PC-9 (cell line): Measurements from ENCODE around the gene OXA1L. TPM values are rescaled to one million over a fixed set of nuclear protein-coding genes. Genes with fewer than 3 reads are reported as not detected.

ENCODE experiments used
- BruUV-seq: library from RNA; stranded (reverse); fragments of 400-500 nt; replicated peaks from 2 replicates; lab custom pipeline; 2021; lab: Mats Ljungman, UMichigan
- CTCF ChIA-PET: fragments of 300-600 bp; sonication (Branson Sonifier 250); formaldehyde crosslinking; loops from one replicate; lab custom pipeline; 2022; ENCODE audit warnings: antibody characterized with exemption; lab: Charles Lee
- POLR2A ChIA-PET: fragments of 300-600 bp; sonication (Branson Sonifier 250); formaldehyde crosslinking; loops from one replicate; lab custom pipeline; 2022; ENCODE audit warnings: antibody characterized with exemption; ENCODE audit not compliant: unreplicated experiment; lab: Charles Lee
- DNase-seq, 2 experiments: peaks; one replicate each; pipeline versions ENCODE4 v3.0.0 to v3.0.0-alpha.2; 2015 to 2022; ENCODE audit warnings: mixed read lengths in 1 of 2
- H2AFZ ChIP-seq: fragments of 200-600 bp; sonication (generic); 2 replicates; pipeline ENCODE4 v1.8.1; 2017; ENCODE audit warnings: antibody characterized with exemption
- H3F3A ChIP-seq: fragments of 200-600 bp; sonication (generic); 2 replicates; pipeline ENCODE4 v1.8.1; 2017; ENCODE audit warnings: antibody characterized with exemption, mild to moderate bottlenecking, low read depth; ENCODE audit not compliant: insufficient read depth
- H3K27ac ChIP-seq: fragments of 200-600 bp; sonication (generic); 2 replicates; pipeline ENCODE4 v1.6.1; 2016; ENCODE audit warnings: mixed run types
- H3K27me3 ChIP-seq: fragments of 200-600 bp; sonication (generic); 2 replicates; pipeline ENCODE4 v1.6.1; 2016; ENCODE audit warnings: low read depth, mixed run types; ENCODE audit not compliant: insufficient read depth
- H3K36me3 ChIP-seq: fragments of 200-600 bp; sonication (generic); 2 replicates; pipeline ENCODE4 v1.6.1; 2016; ENCODE audit warnings: low read depth, mixed run types
- H3K4me1 ChIP-seq: fragments of 200-600 bp; sonication (generic); replicated peaks from 2 replicates; pipeline ENCODE4 v1.6.1; 2016; ENCODE audit warnings: mixed run types; ENCODE audit not compliant: insufficient read depth
- H3K4me2 ChIP-seq: fragments of 200-600 bp; sonication (generic); 2 replicates; pipeline ENCODE4 v1.6.1; 2017; ENCODE audit warnings: mixed run types
- H3K4me3 ChIP-seq: fragments of 200-600 bp; sonication (generic); 2 replicates; pipeline ENCODE4 v1.6.1; 2016; ENCODE audit warnings: mixed run types
- H3K79me2 ChIP-seq: fragments of 200-600 bp; sonication (generic); 2 replicates; pipeline ENCODE4 v1.6.1; 2017; ENCODE audit warnings: low read depth, mixed run types
- H3K9me2 ChIP-seq: fragments of 200-600 bp; sonication (generic); 2 replicates; pipeline ENCODE4 v1.8.1; 2017; ENCODE audit warnings: mild to moderate bottlenecking; ENCODE audit not compliant: insufficient read depth
- H3K9me3 ChIP-seq: fragments of 200-600 bp; sonication (generic); 2 replicates; pipeline ENCODE4 v1.8.1; 2016; ENCODE audit warnings: low read depth; ENCODE audit not compliant: insufficient read depth
- H4K20me1 ChIP-seq: fragments of 200-600 bp; sonication (generic); 2 replicates; pipeline ENCODE4 v1.8.1; 2017; ENCODE audit not compliant: insufficient read depth
- EZH2 ChIP-seq: fragments of 200-600 bp; sonication (generic); IDR thresholded peaks from 2 replicates; pipeline ENCODE4 v1.8.0; 2017; ENCODE audit warnings: antibody characterized with exemption, low read depth
- intact Hi-C: fragments of 100-400 bp; cut with micrococcal nuclease; formaldehyde crosslinking; loops from one replicate; pipeline ENCODE4 v1.10.0; 2022; ENCODE audit not compliant: unreplicated experiment
- total RNA-seq: library from RNA; stranded (reverse); gene quantifications from 2 replicates; pipeline ENCODE4 v1.2.3, GENCODE V29; 2021
- TF ChIP-seq, protein P1 (sequence below): fragments of 200-600 bp; sonication (generic); conservative IDR thresholded peaks from 2 replicates; pipeline ENCODE4 v1.6.1; 2017; ENCODE audit warnings: mixed run types, antibody characterized with exemption, mild to moderate bottlenecking, moderate library complexity

The OXA1L gene
- total RNA-seq, 1 experiment from 2014 or later: 70.9 TPM

DNA sequence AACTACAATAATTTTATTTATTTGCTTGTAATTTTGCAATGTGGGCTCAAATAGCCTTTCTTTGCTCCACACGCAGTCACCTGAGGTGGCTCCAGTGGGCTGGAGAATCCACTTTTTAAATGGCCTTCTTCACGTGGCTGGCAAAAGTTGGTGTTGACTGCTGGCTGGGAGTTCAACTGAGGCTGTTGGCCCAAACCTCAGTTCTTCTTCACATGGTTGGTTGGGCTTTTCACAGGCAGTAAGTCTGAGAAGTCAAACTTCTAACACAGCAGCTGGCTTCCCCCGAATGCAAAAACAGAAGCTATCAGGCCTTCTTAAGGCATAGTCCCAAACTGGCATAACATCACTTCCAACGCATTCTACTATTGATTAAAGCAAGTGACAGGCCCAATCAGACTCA is 2.1 kb upstream of the OXA1L start:
- H3K36me3 ChIP-seq: no peaks in the 10 kb centered on the region; the same call in 1 of the 2 replicates
- ChIA-PET POLR2A (no interaction called here), CTCF (no interaction called here)
- peaks cover 7% of the 10 kb centered on the region for H3K4me1 ChIP-seq
- H3K4me3 ChIP-seq: no peak overlapping the region
- H3K27ac ChIP-seq: no peak overlapping the region
- intact Hi-C loops: no loop called here
- H4K20me1 ChIP-seq: no peaks in the 10 kb centered on the region
- TF ChIP-seq EZH2: no peak
- TF ChIP-seq, protein P1, sequence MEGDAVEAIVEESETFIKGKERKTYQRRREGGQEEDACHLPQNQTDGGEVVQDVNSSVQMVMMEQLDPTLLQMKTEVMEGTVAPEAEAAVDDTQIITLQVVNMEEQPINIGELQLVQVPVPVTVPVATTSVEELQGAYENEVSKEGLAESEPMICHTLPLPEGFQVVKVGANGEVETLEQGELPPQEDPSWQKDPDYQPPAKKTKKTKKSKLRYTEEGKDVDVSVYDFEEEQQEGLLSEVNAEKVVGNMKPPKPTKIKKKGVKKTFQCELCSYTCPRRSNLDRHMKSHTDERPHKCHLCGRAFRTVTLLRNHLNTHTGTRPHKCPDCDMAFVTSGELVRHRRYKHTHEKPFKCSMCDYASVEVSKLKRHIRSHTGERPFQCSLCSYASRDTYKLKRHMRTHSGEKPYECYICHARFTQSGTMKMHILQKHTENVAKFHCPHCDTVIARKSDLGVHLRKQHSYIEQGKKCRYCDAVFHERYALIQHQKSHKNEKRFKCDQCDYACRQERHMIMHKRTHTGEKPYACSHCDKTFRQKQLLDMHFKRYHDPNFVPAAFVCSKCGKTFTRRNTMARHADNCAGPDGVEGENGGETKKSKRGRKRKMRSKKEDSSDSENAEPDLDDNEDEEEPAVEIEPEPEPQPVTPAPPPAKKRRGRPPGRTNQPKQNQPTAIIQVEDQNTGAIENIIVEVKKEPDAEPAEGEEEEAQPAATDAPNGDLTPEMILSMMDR: no peak
- H3K79me2 ChIP-seq: peaks cover 35% of the 10 kb centered on the region
- H3K4me2 ChIP-seq: peak overlapping the region; percentile 99; the same call in 1 of the 2 replicates
- no TSS peak for BruUV-seq
- H3F3A ChIP-seq: no peaks in the 10 kb centered on the region
- no peaks in the 10 kb centered on the region for H3K9me2 ChIP-seq
- no peaks in the 10 kb centered on the region for H3K9me3 ChIP-seq
- H2AFZ ChIP-seq: no peak overlapping the region
- no peaks in the 10 kb centered on the region for H3K27me3 ChIP-seq
- no peak for DNase-seq

DNA sequence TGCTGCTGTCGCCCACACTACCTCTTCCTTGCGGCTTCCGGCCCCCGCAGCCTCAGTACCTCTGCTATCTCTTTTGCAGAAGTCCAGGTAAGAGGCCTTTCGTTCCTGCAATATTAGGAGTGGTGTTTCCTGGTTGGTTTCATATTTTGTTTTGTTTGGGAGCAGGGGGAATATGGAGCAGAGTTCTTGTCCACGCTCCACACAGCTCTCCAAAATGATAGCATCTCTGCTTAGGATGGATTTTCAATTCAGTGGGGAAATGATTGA is 768 bp downstream of the OXA1L start:
- TSS peak; percentile 43 for BruUV-seq
- Histone ChIP-seq H4K20me1 (no peaks in the 10 kb centered on the region), H3K4me3 (peak overlapping the region; percentile 96), H3K36me3 (peaks cover 4% of the 10 kb centered on the region; the same call in 1 of the 2 replicates), H3K27ac (no peak overlapping the region), H3F3A (no peaks in the 10 kb centered on the region), H3K4me1 (peaks cover 7% of the 10 kb centered on the region), H3K4me2 (peak overlapping the region; percentile 99), H2AFZ (peak overlapping the region; percentile 93), H3K79me2 (peaks cover 35% of the 10 kb centered on the region), H3K27me3 (no peaks in the 10 kb centered on the region), H3K9me2 (no peaks in the 10 kb centered on the region), H3K9me3 (no peaks in the 10 kb centered on the region)
- TF ChIP-seq, protein P1: no peak
- no peak for TF ChIP-seq EZH2
- ChIA-PET CTCF (no interaction called here), POLR2A (interaction anchor here (0.7 kb wide), 1 partner anchor 114 kb away, joined by 5 read pairs; no protein-coding TSS in a partner anchor)
- no peak for DNase-seq
- intact Hi-C loops: loop anchor here (5.0 kb wide), 1 partner anchor 115 kb away; no protein-coding TSS in a partner anchor

DNA sequence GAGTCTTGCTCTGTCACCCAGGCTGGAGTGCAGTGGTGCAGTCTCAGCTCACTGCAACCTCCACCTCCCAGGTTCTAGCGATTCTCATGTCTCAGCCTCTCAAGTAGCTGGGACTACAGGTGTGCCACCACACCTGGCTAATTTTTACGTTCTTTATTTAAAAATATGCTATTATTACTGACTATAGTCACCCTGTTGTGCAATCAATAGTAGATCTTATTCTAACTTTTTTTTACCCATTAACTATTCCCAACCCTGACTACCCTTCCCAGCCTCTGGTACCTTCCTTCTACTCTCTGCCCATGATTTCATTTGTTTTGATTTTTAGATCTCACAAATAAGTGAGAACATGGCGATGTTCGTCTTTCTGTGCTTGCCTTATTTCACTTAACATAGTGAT is 2.5 kb downstream of the OXA1L start:
- intact Hi-C loops: loop anchor here (5.0 kb wide), 1 partner anchor 117 kb away; no protein-coding TSS in a partner anchor
- Histone ChIP-seq H3K4me2 (no peak overlapping the region), H3K9me2 (no peaks in the 10 kb centered on the region), H3K27ac (no peak overlapping the region), H3K79me2 (peaks cover 35% of the 10 kb centered on the region), H3F3A (no peaks in the 10 kb centered on the region), H2AFZ (no peak overlapping the region), H3K4me3 (no peak overlapping the region), H3K27me3 (no peaks in the 10 kb centered on the region), H3K36me3 (peaks cover 4% of the 10 kb centered on the region; the same call in 1 of the 2 replicates), H3K9me3 (no peaks in the 10 kb centered on the region), H3K4me1 (peaks cover 7% of the 10 kb centered on the region), H4K20me1 (no peaks in the 10 kb centered on the region)
- no peak for TF ChIP-seq EZH2
- TF ChIP-seq, protein P1: no peak
- no peak for DNase-seq
- ChIA-PET CTCF (no interaction called here), POLR2A (no interaction called here)
- BruUV-seq: no TSS peak
